Osteoblast (primary cell): ENCODE data around the gene GRM2. TPM values are rescaled to one million over a fixed set of nuclear protein-coding genes. Genes with fewer than 3 reads are reported as not detected.

Source experiments
- DNase-seq: peaks from one replicate; pipeline ENCODE4 v3.0.0; 2011; ENCODE audit warnings: low spot score, mixed read lengths; ENCODE audit not compliant: insufficient read length; ENCODE audit errors: missing footprints
- H2AFZ ChIP-seq: 2 replicates; pipeline ENCODE4 v1.6.0; 2011; ENCODE audit warnings: mild to moderate bottlenecking, low read length
- H3K27ac ChIP-seq: 2 replicates; pipeline ENCODE4 v1.5.1; 2011; ENCODE audit warnings: mild to moderate bottlenecking, low read depth, low read length, moderate library complexity
- H3K27me3 ChIP-seq: 2 replicates; pipeline ENCODE4 v1.6.0; 2012; ENCODE audit warnings: mild to moderate bottlenecking, control low read depth, inconsistent platforms, low read length, moderate library complexity; ENCODE audit not compliant: insufficient read depth
- H3K36me3 ChIP-seq: 2 replicates; pipeline ENCODE4 v1.5.1; 2011; ENCODE audit warnings: mild to moderate bottlenecking, low read length, control low read depth, moderate library complexity; ENCODE audit not compliant: insufficient read depth
- H3K4me1 ChIP-seq: 2 replicates; pipeline ENCODE4 v1.5.1; 2011; ENCODE audit warnings: mild to moderate bottlenecking, low read length, control low read depth, moderate library complexity; ENCODE audit not compliant: insufficient read depth
- H3K4me2 ChIP-seq: 2 replicates; pipeline ENCODE4 v1.6.0; 2011; ENCODE audit warnings: mild to moderate bottlenecking, low read length; ENCODE audit not compliant: insufficient read depth
- H3K4me3 ChIP-seq: fragments of 200-600 bp; sonication (generic); 3 replicates; pipeline ENCODE4 v1.5.1; 2012; ENCODE audit warnings: mild to moderate bottlenecking, low read length, inconsistent platforms; ENCODE audit not compliant: insufficient read depth
- H3K79me2 ChIP-seq: 2 replicates; pipeline ENCODE4 v1.6.0; 2012; ENCODE audit warnings: mild to moderate bottlenecking, low read length, control low read depth, inconsistent platforms; ENCODE audit not compliant: insufficient read depth
- H3K9me3 ChIP-seq: 2 replicates; pipeline ENCODE4 v1.5.1; 2011; ENCODE audit warnings: low read depth, low read length, control low read depth
- H4K20me1 ChIP-seq: 2 replicates; pipeline ENCODE4 v1.6.0; 2012; ENCODE audit warnings: mild to moderate bottlenecking, low read length, control low read depth; ENCODE audit not compliant: insufficient read depth
- total RNA-seq: library from RNA; depleted of rRNA; stranded (reverse); fragments of >200 nt; gene quantifications from 2 replicates; pipeline ENCODE4 v1.2.3, GENCODE V29; 2012
- TF ChIP-seq, protein P1 (sequence below): IDR thresholded peaks from 2 replicates; pipeline ENCODE4 v1.5.1; 2011; ENCODE audit warnings: mild to moderate bottlenecking, low read depth, low read length, moderate library complexity; ENCODE audit errors: extremely low read depth

The GRM2 gene
- total RNA-seq, 1 donor = not detected

DNA sequence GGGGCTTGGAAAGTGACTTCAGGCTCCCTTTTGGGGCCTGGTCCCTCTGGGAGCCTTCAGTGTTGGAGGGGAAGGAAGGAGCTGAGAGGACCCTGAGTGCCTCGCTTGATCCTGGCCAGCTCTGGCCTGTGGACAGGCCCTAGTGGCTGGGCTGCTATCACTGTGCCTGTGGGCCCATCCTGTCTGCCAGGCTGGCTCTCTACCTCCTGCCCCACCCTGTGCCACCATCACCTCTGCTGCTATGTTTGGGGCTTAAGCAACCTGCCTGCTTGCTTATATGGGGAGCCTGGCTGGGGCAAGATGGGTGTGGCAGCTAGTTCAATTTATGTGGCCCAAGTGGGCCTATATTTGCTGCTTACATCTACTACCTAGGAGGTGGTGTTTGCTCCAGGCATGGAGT, 28.7 kb upstream of the GRM2 start:
- TF ChIP-seq, protein P1, sequence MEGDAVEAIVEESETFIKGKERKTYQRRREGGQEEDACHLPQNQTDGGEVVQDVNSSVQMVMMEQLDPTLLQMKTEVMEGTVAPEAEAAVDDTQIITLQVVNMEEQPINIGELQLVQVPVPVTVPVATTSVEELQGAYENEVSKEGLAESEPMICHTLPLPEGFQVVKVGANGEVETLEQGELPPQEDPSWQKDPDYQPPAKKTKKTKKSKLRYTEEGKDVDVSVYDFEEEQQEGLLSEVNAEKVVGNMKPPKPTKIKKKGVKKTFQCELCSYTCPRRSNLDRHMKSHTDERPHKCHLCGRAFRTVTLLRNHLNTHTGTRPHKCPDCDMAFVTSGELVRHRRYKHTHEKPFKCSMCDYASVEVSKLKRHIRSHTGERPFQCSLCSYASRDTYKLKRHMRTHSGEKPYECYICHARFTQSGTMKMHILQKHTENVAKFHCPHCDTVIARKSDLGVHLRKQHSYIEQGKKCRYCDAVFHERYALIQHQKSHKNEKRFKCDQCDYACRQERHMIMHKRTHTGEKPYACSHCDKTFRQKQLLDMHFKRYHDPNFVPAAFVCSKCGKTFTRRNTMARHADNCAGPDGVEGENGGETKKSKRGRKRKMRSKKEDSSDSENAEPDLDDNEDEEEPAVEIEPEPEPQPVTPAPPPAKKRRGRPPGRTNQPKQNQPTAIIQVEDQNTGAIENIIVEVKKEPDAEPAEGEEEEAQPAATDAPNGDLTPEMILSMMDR = no peak
- H2AFZ ChIP-seq = no peak overlapping the region
- H3K79me2 ChIP-seq = peaks cover 58% of the 10 kb centered on the region
- H3K36me3 ChIP-seq = peaks cover 12% of the 10 kb centered on the region
- no peak for DNase-seq
- peaks cover 53% of the 10 kb centered on the region for H4K20me1 ChIP-seq
- no peak overlapping the region for H3K27ac ChIP-seq
- no peak overlapping the region for H3K4me2 ChIP-seq
- H3K4me1 ChIP-seq = peaks cover 20% of the 10 kb centered on the region
- H3K4me3 ChIP-seq = no peak overlapping the region
- no peaks in the 10 kb centered on the region for H3K9me3 ChIP-seq
- H3K27me3 ChIP-seq = no peaks in the 10 kb centered on the region

DNA sequence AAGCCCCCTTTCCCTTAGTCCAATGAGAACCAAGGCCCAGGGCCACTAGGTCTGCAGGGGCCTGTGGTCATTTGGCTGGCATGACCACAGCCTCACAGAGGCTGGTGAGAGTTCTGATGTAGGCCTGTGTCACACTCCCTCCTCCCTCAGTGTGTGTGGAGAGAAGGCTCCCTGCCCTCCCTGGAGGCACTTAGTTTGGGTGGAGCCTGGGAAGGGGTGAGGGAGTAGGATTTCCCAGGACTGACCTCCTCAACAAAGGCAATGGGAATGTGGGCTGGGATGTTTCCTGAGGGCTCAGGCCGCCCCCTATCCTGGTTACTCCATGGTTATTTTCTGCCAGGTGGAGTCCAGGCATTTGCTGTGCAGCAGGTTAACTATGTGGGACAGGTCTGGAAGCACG, 28.2 kb upstream of the GRM2 start:
- Histone ChIP-seq H3K9me3 (no peaks in the 10 kb centered on the region), H2AFZ (no peak overlapping the region), H3K27me3 (no peaks in the 10 kb centered on the region), H3K36me3 (peaks cover 12% of the 10 kb centered on the region), H3K79me2 (peaks cover 61% of the 10 kb centered on the region), H4K20me1 (peaks cover 53% of the 10 kb centered on the region), H3K4me2 (no peak overlapping the region), H3K4me3 (no peak overlapping the region), H3K4me1 (peaks cover 20% of the 10 kb centered on the region), H3K27ac (no peak overlapping the region)
- TF ChIP-seq, protein P1 = no peak
- peak; percentile 71 for DNase-seq

DNA sequence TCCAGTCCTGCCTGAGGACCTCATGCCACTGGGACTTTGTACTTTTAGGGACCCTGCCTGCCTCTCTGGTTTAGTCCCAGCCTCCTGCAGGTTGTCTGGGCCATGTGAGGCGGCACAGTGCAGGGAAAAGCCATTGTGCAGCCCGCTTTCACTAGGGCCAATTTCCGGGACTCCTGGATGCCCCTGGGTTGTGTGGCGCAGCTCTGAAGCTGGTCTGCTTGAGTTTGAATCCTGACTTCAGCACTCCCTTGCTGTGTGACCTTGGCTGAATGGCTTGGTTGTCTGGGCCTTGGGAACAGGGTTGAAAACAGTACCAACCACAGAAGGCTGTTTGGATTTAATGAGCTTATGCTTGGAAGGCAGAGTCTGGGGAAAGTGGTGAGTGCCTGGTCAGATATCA, 27.6 kb upstream of the GRM2 start:
- Histone ChIP-seq H3K79me2 (peaks cover 67% of the 10 kb centered on the region), H3K36me3 (peaks cover 16% of the 10 kb centered on the region), H3K4me2 (no peak overlapping the region), H4K20me1 (peaks cover 53% of the 10 kb centered on the region), H3K27ac (no peak overlapping the region), H3K4me1 (peaks cover 20% of the 10 kb centered on the region), H2AFZ (no peak overlapping the region), H3K27me3 (no peaks in the 10 kb centered on the region), H3K4me3 (no peak overlapping the region), H3K9me3 (no peaks in the 10 kb centered on the region)
- TF ChIP-seq, protein P1 = no peak
- no peak for DNase-seq

DNA sequence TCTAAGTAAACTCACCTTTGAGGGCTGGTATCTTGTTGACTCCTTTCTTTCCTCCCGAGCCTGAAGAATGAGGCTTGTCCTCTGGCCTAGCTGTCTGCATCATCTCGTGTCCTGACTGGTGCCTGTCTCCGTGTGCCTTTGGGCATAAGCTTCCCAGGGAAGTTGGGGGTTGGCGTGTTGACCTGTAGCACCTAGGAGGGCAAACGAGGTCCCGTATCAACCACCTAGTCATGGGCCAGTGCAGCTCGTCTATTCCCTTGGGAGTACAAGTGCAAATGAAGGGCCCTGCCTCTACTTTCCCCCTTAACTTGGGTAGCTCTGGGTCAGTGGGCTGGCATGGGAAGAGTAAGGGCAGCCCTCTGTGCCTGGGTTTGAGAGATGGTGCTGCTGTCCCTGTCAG, 27.1 kb upstream of the GRM2 start:
- peaks cover 21% of the 10 kb centered on the region for H3K36me3 ChIP-seq

More for the DNA sequence above, 27.1 kb upstream of the GRM2 start:
- H3K27ac ChIP-seq = no peak overlapping the region
- DNase-seq = no peak
- peaks cover 67% of the 10 kb centered on the region for H3K79me2 ChIP-seq
- H3K4me1 ChIP-seq = peaks cover 18% of the 10 kb centered on the region
- H3K4me3 ChIP-seq = no peak overlapping the region
- H2AFZ ChIP-seq = no peak overlapping the region
- no peaks in the 10 kb centered on the region for H3K9me3 ChIP-seq
- H3K4me2 ChIP-seq = no peak overlapping the region
- H4K20me1 ChIP-seq = peaks cover 50% of the 10 kb centered on the region
- no peaks in the 10 kb centered on the region for H3K27me3 ChIP-seq
- TF ChIP-seq, protein P1 = no peak
